ENCODE data around the gene ROMO1.

DNA sequence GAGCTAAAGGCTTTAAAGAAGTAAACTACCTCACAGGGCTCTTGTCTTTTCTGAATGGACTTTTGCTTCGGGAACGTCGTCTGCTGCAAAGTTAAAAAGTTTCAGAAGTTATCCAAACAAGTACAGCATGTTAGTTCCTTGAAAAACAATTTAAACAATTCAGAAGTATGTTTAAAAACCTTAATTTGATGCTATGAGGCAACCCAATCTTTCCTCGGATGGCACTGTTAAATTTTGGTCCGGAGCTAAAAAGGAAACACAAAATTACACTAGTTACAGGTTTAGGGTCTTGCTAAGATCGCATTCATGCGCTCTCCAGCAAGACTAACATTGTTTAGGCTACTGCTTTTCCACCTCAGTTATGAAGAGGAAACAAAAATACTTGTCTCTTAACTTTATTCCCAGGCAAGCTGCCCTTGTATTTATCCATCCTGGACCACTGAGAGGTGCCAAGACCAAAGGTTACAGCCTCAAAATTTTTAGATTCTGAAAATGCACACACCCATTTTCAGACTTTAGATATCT, 30.1 kb downstream of the ROMO1 start:
- no peak for TF ChIP-seq POLR2A (IDR thresholded peaks at IDR 0.05)
- TF ChIP-seq, protein P1, sequence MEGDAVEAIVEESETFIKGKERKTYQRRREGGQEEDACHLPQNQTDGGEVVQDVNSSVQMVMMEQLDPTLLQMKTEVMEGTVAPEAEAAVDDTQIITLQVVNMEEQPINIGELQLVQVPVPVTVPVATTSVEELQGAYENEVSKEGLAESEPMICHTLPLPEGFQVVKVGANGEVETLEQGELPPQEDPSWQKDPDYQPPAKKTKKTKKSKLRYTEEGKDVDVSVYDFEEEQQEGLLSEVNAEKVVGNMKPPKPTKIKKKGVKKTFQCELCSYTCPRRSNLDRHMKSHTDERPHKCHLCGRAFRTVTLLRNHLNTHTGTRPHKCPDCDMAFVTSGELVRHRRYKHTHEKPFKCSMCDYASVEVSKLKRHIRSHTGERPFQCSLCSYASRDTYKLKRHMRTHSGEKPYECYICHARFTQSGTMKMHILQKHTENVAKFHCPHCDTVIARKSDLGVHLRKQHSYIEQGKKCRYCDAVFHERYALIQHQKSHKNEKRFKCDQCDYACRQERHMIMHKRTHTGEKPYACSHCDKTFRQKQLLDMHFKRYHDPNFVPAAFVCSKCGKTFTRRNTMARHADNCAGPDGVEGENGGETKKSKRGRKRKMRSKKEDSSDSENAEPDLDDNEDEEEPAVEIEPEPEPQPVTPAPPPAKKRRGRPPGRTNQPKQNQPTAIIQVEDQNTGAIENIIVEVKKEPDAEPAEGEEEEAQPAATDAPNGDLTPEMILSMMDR (IDR thresholded peaks at IDR 0.05): no peak

All from adrenal gland (tissue), 5 donors.